Tibial nerve (tissue), 3 donors: ENCODE data around the gene PVALB.

Experiments
- POLR2A ChIP-seq, 2 donors: fragments of 450-650 bp; IDR thresholded peaks; one replicate each; pipeline ENCODE4 v1.6.1; 2017; ENCODE audit warnings: antibody characterized with exemption in 2 of 2, mild to moderate bottlenecking in 2 of 2, moderate library complexity in 2 of 2
- TF ChIP-seq, protein P1 (sequence below), 5 experiments: fragments of 200-600 bp in 3 of 5; fragments of 450-650 bp in 2 of 5; sonication (generic) in 3 of 5; IDR thresholded peaks; one replicate each; pipeline ENCODE4 v1.5.1; 2016 to 2019; ENCODE audit warnings: antibody characterized with exemption in 5 of 5, mild to moderate bottlenecking in 3 of 5, moderate library complexity in 2 of 5

GRCh38 chr22:36858156-36858555 is 41.3 kb upstream of the PVALB start:
- TF ChIP-seq, protein P1, sequence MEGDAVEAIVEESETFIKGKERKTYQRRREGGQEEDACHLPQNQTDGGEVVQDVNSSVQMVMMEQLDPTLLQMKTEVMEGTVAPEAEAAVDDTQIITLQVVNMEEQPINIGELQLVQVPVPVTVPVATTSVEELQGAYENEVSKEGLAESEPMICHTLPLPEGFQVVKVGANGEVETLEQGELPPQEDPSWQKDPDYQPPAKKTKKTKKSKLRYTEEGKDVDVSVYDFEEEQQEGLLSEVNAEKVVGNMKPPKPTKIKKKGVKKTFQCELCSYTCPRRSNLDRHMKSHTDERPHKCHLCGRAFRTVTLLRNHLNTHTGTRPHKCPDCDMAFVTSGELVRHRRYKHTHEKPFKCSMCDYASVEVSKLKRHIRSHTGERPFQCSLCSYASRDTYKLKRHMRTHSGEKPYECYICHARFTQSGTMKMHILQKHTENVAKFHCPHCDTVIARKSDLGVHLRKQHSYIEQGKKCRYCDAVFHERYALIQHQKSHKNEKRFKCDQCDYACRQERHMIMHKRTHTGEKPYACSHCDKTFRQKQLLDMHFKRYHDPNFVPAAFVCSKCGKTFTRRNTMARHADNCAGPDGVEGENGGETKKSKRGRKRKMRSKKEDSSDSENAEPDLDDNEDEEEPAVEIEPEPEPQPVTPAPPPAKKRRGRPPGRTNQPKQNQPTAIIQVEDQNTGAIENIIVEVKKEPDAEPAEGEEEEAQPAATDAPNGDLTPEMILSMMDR (IDR thresholded peaks at IDR 0.05), result no peak
- TF ChIP-seq POLR2A (IDR thresholded peaks at IDR 0.05), result no peak
